NCI-H146 treated with DMSO at 0.1 percent for 48 hours (cell line): Measurements from ENCODE around the gene MON1B.
A peak's percentile ranks its signal among the peaks of the same experiment; 100 is the strongest.

Experiments
- DNase-seq: peaks from one replicate; lab custom pipeline; 2025; ENCODE audit not compliant: unreplicated experiment; lab: John Stamatoyannopoulos, UW

Gene MON1B

DNA sequence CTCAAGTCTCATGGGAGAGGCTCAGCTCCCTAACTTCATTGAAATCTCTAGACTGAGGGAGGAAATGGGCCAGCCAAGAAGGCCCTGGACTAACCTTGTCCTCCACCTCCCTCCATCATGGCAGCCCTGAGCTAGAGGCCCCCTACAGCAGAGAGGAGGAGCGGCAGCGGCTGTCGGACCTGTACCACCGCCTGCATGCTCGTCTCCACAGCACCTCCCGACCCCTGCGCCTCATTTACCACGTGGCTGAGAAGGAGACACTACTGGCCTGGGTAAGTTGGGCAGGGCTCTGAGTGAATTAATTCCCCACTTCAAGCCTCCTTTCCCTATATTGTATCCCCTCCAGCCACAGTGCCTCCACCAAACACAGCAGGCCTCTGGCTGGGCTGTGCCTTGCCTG lies 4.4 kb downstream of the MON1B start:
- DNase-seq: no peak

DNA sequence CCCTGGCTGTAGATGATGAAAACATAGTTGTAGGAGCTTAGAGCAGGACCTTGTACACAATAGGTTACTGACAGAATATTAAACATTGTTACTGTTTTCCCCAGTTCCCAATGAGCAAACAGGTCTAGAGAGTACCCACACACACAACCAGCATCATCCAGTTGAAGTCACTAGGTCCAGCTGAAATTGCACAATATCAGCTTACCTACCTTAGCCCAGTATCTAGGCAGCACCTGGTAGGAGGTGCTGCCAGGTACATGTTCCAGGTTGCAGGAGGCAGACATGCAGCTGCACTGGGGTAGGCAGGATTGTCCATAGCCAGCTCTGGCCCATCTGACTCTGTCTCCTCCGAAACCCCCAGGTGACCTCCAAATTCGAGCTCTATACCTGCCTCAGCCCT lies 6.8 kb downstream of the MON1B start:
- DNase-seq: no peak

DNA sequence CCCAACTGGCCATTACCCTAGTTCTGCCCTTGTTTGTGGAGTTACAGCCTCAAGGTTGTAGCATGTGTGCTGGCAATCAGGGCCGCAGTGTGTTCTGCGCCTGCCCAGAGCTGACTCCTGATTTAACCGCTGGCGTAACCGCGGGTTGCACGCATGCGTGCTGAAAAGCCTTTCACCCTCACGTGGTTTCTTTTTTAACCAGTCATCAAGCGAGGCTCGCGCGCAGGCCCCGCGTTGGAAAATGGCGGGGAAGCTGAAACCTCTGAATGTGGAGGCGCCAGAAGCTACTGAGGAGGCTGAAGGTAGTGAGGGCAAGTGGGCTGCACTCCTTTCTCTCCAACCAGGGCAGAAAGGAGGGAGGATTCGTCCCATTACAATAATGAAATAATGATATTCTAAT lies 8.2 kb downstream of the MON1B start, which contains the start of gene SYCE1L:
SYCE1L (plus strand) TSS at position 198 of the 400 bp plus-strand sequence; CDS start at position 242, 44 bp downstream.
- no peak for DNase-seq

DNA sequence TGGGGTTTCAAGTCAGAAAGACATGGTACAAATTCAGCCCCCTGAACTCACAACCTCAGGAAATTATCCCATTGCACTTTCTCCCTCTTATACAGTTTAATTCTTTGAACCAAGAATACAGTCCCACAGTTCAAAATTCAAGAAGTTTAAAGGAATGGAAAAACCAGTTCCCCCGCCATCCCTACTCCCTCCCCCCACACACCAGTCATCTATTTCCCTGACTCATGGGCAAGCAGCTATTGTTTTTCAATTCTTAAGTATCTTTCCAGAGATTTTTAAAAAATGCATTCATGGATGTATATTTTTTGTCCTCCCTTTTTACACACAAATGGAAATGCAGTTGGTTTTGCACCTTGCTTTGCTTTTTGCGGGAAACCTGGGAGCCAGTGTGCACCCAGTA lies 15.5 kb downstream of the MON1B start:
- DNase-seq: no peak

DNA sequence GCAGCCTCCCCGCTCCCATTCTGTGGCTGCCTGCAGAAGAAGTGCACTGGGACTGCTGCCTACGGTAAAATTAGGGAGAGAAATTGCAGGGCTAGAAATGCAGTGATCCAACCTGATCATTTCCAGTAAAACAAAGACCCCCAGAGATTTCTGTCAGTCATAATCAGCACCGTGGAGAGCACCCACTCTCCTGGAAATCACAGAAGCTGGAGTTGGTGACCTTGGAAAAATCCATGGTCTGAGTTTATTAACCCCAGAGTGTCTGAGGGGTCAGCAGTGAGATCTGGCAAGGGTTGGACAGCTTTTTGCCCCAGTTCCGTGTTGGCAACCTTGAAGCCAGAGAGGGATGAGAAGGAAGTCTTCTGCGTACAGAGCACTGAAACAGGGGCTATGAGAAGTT lies 16.0 kb downstream of the MON1B start:
- no peak for DNase-seq

DNA sequence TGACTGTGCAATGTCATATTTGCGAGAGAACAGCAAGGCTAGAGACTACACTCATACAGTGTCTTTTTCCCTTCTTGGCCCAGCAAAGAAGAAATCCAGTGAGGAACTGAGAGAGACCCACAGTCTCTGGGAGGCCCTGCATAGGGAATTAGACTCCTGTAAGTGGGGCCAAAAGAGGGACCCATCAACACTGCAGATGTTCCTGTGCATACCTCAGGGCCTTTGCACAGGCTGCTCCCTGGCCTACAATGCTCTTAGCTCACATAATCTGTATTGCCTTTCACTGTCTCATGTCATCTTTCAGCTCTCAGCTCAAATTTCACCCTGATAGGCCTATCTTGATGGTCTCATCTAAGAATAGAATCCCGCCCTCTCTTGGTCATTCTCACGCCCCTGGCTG lies 17.4 kb downstream of the MON1B start:
- DNase-seq: no peak

DNA sequence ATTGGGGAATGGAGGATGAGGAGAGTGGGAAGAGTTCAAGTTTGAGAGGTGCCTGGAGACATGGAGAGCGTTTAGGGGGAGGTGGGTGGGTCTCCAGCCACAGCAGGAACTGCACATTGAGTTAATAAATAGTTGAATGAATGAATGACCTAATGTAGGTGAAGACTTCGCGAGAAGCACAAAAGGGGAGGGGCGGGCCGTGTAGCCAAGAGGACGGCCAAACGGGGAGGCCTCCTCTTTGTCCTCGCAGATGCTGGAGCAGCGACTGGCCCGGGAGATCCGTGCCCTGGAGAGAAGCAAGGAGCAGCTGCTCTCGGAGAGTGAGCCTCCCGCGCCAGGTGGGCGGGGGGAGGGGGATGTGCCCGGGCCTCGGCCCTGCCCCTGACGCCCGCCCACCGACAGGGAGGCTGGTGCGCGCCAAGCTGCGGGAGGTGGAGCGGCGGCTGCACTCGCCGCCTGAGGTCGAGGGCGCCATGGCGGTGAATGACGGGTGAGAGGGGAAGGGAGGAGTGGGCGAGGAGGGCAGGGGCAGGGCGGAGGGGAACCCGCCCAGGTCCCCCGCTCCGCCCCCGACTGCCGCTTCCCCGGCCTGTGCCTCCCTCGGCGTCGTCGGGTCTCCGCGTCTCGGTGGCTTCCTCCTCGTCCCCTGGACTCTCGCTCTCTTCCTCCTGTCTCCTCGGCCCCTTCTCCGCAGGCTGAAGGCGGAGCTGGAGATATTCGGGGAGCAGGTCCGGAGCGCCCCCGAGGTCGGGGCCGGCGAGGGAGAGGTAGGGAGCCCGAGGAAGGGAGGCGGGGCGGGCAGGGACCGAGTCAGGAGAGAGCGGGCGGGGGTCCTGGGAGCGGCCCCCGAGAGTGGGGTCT lies 21.1 kb downstream of the MON1B start:
- DNase-seq: peak; percentile 66

DNA sequence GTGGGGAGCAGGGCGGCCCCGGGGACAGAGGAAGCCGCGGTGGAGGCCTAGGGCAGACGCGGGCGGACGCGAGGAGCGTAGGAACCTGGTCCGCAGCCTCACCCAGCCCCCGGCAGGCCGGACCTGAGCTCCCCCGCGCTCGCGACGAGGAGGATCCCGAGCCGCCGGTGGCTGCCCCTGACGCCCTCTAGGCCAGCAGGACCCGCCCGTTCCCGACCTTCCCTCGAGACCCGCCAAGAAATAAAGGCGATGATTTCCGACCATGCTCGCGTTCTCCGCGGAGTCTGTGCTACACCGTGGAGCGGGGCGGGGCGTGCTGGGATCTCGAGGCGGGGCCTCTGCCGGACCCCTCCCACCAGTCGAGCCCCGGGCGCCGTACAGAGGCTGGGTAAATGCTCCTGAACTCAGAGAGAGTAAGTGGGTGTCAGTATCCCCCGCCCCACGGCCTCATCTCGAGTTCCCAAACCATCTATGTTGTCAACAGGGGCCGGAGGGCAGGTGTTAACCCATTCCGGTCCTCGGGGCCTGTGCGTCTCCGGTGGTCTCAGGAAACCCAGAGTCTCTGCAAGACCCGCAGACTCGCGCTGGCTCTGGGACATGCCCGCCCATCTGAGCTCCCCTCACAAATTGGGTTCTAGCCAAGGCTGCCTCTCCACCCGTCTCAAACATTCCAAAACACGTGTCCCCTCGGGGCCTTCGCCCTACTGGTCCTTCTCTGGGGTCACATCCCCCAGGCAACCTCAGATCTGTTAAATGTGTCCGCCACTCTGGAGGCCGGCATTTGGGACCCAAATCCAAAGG lies 22.0 kb downstream of the MON1B start:
- peak; percentile 33 for DNase-seq

DNA sequence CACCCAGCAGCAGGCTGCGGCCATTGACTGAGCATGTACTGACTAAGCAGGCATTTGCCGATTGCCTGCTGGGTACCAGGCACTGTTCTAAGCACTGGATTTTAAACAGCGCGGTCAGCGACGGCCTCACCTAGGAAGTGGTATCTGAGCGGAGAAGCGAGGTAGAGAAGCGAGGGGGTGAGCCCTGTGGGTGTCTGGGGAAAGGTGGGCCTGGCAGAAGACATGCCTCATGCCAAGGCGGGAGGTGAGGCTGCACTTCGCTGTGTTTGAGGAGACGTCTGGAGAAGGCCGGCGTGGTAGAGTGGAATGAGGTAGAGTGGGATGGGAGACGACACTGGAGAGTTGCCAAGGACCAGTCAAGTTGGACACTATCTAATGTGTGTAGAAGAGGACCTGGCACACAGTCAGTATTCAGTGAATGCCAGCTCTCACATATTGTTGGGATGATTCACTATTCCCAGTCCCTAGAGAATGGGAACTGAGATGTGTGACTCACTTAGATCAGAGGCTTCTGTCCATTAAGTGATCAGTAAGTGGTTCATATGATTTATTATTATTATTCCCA lies 22.6 kb downstream of the MON1B start:
- DNase-seq: no peak

DNA sequence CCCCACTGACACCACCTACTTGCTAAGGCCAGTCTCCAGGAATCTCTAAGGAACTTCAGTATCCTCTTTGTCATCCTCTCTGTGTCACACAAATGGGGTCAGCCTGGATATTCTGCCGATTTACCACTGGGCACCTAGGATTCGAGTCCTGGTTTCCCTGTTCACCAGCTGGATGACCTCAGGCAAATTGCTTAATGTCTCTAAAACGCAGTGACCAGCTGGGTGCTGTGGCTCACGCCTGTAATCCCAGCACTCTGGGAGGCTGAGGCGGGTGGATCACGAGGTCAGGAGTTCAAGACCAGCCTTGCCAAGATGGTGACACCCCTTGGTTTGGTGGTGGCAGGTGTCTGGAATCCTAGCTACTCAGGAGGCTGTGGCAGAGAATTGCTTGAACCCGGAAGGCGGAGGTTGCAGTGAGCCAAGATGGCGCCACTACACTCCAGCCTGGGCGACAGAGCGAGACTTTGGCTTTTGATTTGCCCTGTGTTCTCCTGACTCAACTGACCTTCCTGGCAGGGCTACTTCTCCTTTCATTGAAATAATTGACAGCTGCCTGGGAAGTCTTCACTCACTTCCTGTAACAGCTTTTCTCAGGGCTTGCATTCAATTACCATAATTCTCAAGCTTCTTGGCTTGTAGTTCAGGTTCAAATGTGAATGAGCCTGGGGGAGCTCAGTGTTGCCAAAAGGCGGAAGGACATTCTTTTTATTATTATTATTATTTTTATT lies 23.6 kb downstream of the MON1B start:
- DNase-seq: no peak

DNA sequence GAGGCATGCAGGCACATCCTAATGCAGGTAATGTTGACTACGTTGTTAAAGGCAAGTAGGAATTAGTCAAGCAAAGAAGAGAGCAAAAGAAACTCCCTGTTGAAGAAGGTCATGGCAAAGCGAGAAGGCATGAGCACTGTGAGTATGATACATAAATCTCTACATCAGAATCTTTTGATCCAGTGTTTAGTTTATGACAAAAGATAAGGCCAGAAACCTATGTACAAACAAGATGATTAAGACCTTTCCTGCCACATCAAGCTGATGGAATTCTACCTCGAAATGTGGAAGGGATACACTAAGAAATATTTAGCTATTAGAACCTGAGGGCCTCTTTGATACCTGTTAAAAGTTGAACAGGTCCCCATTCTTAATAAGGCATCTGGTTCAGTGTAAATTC lies 28.4 kb downstream of the MON1B start:
- no peak for DNase-seq

DNA sequence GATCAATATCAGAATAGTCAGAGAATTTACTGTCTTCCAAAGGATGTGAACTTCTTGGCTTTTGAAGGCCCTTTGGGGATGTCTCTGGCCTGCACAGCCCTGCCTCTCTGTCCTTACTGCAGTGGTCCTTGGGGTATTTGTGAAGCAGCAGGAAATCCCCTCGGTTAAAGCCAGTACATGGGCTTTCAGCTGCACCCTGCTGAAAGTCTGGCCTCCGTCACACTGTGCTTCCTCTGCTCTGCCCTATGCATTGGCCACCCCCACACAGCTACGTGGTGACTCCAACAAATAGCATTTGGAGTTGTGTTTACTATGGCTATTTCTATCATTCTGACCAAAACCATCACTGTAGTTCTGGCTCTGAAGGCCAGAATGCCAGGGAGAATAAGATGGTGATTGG lies 29.4 kb downstream of the MON1B start:
- DNase-seq: no peak

DNA sequence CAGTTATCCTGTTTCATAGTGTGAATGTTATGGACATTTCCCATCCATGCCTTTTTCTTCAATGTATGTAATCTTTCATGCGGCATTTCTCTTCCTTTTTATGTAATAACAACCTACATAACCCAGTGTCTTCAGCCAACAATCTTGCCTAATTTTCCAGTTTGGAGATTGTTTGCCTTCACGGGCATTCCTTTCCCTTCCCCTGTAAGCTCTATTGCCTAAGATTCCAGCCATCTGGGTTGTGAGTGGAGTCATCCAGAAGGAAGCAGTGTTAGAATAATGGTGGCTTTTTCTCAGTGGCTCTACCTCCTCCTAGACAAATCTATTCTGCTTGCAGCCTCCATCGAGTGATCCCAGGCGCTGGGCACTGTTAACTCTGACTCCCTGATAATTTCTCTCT lies 30.5 kb downstream of the MON1B start:
- DNase-seq: no peak

DNA sequence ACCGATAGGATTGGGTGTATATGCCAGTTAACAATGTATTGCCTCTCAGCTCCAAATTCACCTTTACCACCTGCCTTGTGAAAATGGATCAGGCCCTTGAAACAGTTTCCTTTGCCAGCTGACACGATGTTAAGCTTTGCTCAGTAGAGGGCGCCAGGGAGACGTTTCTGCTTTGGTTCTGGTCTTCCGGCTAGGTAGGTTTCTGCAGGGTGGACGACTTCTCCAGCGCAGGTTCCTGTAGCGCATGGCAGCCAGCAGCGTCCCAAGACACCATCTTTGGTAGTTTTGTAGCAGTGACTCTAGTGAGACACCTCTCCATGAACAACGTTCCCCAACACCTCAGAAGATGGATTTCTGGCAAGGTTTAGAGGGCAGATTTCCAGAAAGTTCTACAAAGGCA lies 32.2 kb downstream of the MON1B start:
- DNase-seq: no peak

DNA sequence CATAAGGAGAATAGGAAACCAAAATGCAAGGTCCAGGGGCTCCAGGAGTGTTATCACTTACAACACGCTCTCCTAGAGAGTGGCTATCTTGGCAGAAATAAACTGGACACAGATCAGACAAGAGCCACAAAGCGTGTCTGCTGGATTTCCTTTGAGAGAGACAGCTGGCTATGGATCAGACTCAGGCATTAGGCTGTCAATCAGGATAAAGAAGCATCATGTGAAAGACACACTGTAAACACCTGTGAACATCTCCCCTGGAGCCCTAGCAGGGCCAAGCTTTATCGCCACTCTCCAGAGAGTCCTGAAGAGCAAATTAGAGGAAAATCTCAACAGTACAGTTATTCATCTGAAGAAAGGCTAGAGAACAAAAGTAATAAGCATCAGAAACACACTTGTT lies 34.2 kb downstream of the MON1B start:
- DNase-seq: no peak

DNA sequence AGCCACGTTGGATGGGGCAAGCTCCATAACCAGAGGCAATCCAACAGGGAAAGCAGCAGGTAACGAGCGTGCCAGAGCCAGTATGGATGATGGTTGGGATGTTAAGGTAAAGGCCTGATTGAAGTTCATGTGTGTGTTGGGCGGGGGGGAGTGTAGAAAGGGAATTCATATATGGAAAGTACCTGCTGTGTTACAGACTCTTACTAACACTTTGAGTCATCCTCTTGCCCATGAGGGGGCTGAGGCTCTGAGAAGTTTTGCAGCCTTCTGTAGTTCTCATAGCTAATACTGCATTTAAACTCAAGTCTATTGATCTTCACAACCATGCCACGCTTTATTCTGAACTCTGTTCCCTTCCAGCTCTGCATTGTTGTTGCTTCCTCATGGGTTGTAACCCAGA lies 36.8 kb downstream of the MON1B start:
- no peak for DNase-seq

DNA sequence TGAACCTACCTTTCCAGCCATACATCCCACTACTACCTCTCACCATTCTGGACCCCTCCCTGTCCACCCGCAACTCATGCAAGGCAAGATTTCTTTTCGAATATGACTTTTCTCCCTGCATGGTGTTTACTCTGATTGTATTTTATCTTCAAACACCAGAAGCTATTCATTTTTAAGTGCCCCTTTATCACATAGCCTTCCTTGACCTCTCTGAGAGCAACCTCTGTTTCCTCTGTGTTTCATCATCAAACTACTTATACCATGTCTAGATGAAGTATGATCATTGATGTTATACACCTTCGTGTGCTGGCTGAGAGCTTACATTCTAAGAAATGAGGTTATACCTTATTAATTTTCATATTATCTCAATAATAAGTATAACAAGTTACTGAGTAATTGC lies 40.1 kb downstream of the MON1B start:
- DNase-seq: no peak

DNA sequence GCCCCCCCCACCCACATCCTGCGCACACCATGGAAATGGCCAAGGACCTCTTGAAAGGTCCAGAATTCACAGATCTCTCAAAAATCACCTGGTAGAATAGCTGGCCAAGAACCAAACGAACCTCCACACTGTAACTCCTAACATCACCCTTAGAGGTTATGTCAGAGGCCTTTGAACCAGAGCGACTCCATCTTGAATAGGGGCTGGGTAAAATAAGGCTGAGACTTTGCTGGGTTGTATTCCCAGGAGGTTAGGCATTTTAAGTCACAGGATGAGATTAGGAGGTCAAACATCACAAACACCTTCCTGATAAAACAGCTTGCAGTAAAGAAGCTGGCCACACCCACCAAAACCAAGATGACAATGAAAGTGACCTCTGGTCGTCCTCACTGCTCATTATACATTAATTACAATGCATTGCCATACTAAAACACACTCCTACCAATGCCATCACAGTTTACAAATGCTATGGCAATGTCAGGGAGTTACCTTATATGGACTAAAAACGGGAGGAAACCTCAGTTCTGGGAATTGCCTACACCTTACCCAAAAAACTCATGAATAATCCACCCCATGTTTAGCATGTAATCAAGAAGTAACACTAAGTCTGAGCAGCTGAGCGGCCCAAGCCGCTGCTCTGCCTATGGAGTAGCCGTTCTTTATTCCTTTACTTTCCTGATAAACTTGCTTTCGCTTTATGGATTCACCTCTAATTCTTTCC lies 43.0 kb downstream of the MON1B start:
- DNase-seq: no peak

DNA sequence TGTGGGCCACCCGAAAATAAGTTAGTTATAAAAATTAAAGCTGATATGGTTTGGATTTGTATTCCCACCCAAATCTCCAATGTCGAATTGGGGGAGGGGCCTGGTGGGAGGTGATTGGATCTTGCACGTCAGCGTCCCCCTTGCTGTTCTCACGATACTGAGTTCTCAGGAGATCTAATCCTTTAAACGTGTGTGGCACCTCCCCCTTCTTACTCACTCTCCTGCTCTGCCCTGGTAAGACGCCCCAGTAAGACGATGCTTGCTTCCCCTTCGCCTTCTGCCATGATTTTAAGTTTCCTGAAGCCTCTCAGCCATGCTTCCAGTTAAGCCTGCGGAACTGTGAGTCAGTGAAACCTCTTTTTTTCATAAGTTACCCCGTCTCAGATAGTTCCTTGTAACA lies 43.6 kb downstream of the MON1B start:
- no peak for DNase-seq

DNA sequence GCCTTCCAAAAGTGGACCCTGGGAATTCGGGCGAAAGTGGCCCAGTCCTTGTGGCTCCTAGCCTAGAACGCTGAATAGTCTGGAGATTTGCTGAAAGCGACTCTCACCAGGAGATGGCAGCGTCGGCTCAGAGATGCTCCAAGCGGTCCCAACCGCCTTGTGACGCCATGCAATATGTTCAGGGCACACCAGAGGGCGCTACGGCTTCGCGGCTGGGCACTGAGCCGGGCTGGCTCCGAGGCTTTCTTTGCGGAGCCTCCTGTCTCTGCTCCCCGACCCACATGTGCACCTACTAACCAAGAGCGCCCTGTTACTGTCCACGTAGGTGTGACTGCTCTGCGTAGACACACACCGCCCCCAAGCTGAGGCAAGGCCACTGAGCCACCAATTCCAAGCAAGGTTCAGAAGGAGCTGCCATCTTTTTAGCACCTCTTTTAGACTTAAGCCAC lies 45.1 kb downstream of the MON1B start:
- peak; percentile 43 for DNase-seq

DNA sequence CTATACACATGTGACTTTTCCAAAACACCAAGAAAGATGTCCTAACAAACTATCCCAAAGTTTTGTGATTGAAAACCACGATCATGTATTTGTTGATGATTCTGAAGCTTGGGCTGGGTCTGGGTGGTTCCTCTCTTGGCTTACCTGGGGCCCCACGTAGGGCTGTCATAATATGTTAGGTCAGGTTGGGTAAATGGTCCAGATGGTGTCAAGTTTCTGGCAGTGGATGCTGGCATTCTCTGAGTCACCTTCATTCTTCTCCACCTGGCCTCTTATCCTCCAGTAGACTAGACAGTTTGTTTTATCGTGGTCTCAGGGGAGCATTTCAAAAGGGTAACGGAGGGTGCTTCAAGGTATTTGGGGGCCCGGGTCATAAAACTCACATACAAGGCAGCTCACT lies 47.6 kb downstream of the MON1B start:
- no peak for DNase-seq
